Lung (tissue), 12 donors: ENCODE data around the gene CARMIL1. TPM values are rescaled to one million over a fixed set of nuclear protein-coding genes. Genes with fewer than 3 reads are reported as not detected.
A peak's percentile ranks its signal among the peaks of the same experiment; 100 is the strongest.

ENCODE experiments used
- ATAC-seq: fragments of 200-7000 bp; cut with Tn5 transposase; one replicate; pipeline ENCODE4 v1.9.1; 2020; ENCODE audit warnings: moderate number of reproducible peaks; ENCODE audit not compliant: insufficient read depth, low FRiP score
- DNase-seq, 3 donors: peaks; one replicate each; pipeline ENCODE4 v3.0.0-alpha.2; 2013 to 2017
- H3K27ac ChIP-seq, 2 donors: one replicate each; pipeline ENCODE4 v1.5.1; 2013; ENCODE audit warnings: mild to moderate bottlenecking in 2 of 2, moderate library complexity in 2 of 2, control low read depth in 1 of 2, inconsistent platforms in 1 of 2, low read depth in 1 of 2, low read length in 1 of 2
- H3K27me3 ChIP-seq, 3 donors: one replicate each; pipeline ENCODE4 v1.5.1; 2013; ENCODE audit warnings: low read length in 2 of 3; ENCODE audit not compliant: control insufficient read depth in 3 of 3, insufficient read depth in 3 of 3
- H3K36me3 ChIP-seq, 4 donors: one replicate each; pipeline ENCODE4 v1.5.1; 2013; ENCODE audit warnings: low read length in 4 of 4, mild to moderate bottlenecking in 1 of 4, moderate library complexity in 1 of 4; ENCODE audit not compliant: control insufficient read depth in 4 of 4, insufficient read depth in 4 of 4
- H3K4me1 ChIP-seq, 5 donors: one replicate each; pipeline ENCODE4 v1.5.1; 2013; ENCODE audit warnings: low read length in 5 of 5, mild to moderate bottlenecking in 2 of 5, moderate library complexity in 1 of 5; ENCODE audit not compliant: control insufficient read depth in 5 of 5, insufficient read depth in 5 of 5
- H3K4me3 ChIP-seq: one replicate; pipeline ENCODE4 v1.5.1; 2013; ENCODE audit warnings: mild to moderate bottlenecking, control low read depth, moderate library complexity
- H3K9ac ChIP-seq, 2 donors: one replicate each; pipeline ENCODE4 v1.5.1; 2013; ENCODE audit warnings: low read length in 2 of 2, control low read depth in 1 of 2; ENCODE audit not compliant: insufficient read depth in 1 of 2
- H3K9me3 ChIP-seq, 4 donors: one replicate each; pipeline ENCODE4 v1.5.1; 2013; ENCODE audit warnings: low read length in 3 of 4, mild to moderate bottlenecking in 1 of 4, moderate library complexity in 1 of 4; ENCODE audit not compliant: control insufficient read depth in 4 of 4, insufficient read depth in 3 of 4
- CTCF ChIP-seq: IDR thresholded peaks from 2 replicates; pipeline ENCODE4 v1.5.1; 2012; ENCODE audit warnings: mild to moderate bottlenecking; ENCODE audit errors: control extremely low read depth, extremely low read depth
- WGBS, 2 donors: extraction: QIAGEN DNeasy Blood & Tissue Kit; methylation state at CpG; one replicate each; pipeline ENCODE4 v1.1.7; 2013; 5-methylcytosine and 5-hydroxymethylcytosine counted together
- polyA plus RNA-seq, 2 donors: library from polyadenylated mRNA; stranded (reverse); fragments of 200-250 nt; gene quantifications; one replicate each; pipeline ENCODE4 v1.2.1, GENCODE V29; 2013
- total RNA-seq, 2 donors: library from RNA; depleted of rRNA in 1 of 2; stranded (reverse); fragments of >200 nt in 1 of 2; gene quantifications; one replicate each; pipeline ENCODE4 v1.2.1, GENCODE V29; 2014 to 2021
- donor health status: control.
- donor health status: control.
- donor health status: Bipolar disorder and iron deficiency.
- donor health status: healthy.
- donor health status: DM: yes; HTN: yes; CAD: no.

The CARMIL1 gene
- total and polyA plus RNA-seq, 4 donors = 8.0 to 38.3 (median 34.9) TPM

- DNase-seq = peak in 2 of 3 donors; percentile 45 to 47
Observed at GRCh38 chr6:25279748-25280343, 672 bp downstream of the CARMIL1 start.

GRCh38 chr6:25280344-25281074 is 1.3 kb downstream of the CARMIL1 start:
- DNase-seq (peak; percentile 43 to 70 (median 58)), ATAC-seq (no peak)
- H3K9me3 ChIP-seq = no peaks in the 10 kb centered on the region
- no peak for TF ChIP-seq CTCF
- H3K9ac ChIP-seq = peak overlapping the region; percentile 81 to 98
- H3K36me3 ChIP-seq = no peaks in the 10 kb centered on the region
- 4 to 12% methylated on average over 13 of the region's 13 CpGs for WGBS, 2 donors
- peaks cover 0 to 34% (median 10%) of the 10 kb centered on the region in 5 donors for H3K4me1 ChIP-seq
- H3K27ac ChIP-seq = peak overlapping the region in 1 of 2 donors; percentile 87
- peak overlapping the region; percentile 64 for H3K4me3 ChIP-seq
- no peaks in the 10 kb centered on the region for H3K27me3 ChIP-seq

More at GRCh38 chr6:25279748-25280343, 672 bp downstream of the CARMIL1 start:
- Histone ChIP-seq H3K4me1 (peaks cover 0 to 34% (median 10%) of the 10 kb centered on the region in 5 donors), H3K27ac (peak overlapping the region; percentile 18 to 87), H3K4me3 (peak overlapping the region; percentile 64), H3K9me3 (no peaks in the 10 kb centered on the region), H3K9ac (peak overlapping the region; percentile 81 to 98), H3K36me3 (no peaks in the 10 kb centered on the region), H3K27me3 (no peaks in the 10 kb centered on the region)
- ATAC-seq = no peak
- TF ChIP-seq CTCF = no peak
- WGBS, 2 donors = 1 to 2% methylated on average over 31 of the region's 31 CpGs

DNA sequence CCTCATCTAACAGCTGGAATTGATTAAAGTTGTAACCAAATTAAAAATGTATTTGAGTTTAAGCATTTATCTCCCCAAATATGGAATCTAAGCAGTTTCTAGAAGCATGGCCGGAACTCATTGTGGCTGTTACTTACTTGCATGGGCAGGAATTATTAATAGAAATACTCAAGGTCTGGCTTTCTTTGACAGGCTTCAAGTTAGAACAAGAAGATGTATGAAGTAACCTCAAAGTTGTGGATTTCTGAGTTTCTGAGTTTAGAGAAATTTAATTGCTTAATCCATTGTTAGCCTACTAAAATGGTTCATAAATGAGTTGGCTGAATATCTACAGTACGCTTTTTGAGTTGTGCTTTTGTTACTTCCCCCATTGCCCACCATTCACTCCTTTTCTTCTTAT is 7.7 kb downstream of the CARMIL1 start:
- 92 to 97% methylated on average over 2 of the region's 2 CpGs for WGBS, 2 donors
- no peak overlapping the region for H3K27ac ChIP-seq
- no peaks in the 10 kb centered on the region for H3K9me3 ChIP-seq
- ATAC-seq (no peak), DNase-seq (no peak)
- TF ChIP-seq CTCF = no peak
- H3K9ac ChIP-seq = no peak overlapping the region
- H3K27me3 ChIP-seq = no peaks in the 10 kb centered on the region
- no peak overlapping the region for H3K4me3 ChIP-seq
- peaks cover 0 to 4% (median 2%) of the 10 kb centered on the region in 5 donors for H3K4me1 ChIP-seq
- no peaks in the 10 kb centered on the region for H3K36me3 ChIP-seq
